SK-N-DZ (cell line): ENCODE measurements around the gene CYP46A1.
"Not testable (repeated sequence)": the region's sequence is repeated elsewhere in the genome, so short reads cannot be mapped to it uniquely, and the experiment has no call there.

Source experiments
- DNase-seq: peaks from one replicate; pipeline ENCODE4 v3.0.0-alpha.2; 2015; ENCODE audit warnings: low spot score

The CYP46A1 gene

GRCh38 chr14:99656171-99656570 lies 27.9 kb upstream of the CYP46A1 start:
- DNase-seq, result no peak

DNA sequence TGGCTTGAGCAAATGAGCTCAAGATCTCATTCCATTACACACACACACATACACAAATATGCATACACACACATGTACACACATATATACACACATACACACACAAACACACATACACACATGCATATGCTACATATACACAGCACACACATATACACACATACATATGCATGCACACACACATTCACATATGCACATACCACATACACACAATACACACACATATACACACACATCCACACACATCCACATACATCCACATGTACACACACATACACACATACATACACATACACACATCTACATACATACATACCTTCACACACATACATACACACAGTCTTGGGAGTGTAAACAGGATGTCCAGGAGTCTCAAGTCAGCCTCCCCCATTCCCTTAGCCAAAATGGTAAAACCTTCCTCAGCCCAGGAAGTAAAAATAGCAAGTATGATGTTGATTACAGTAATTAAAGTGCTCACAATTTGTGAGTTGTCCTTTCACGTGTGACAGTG lies 26.4 kb upstream of the CYP46A1 start:
- no peak for DNase-seq

GRCh38 chr14:99658218-99658845 lies 25.8 kb upstream of the CYP46A1 start:
- no peak for DNase-seq

GRCh38 chr14:99659333-99659741 lies 24.8 kb upstream of the CYP46A1 start:
- no peak for DNase-seq

GRCh38 chr14:99660006-99660566 lies 24.0 kb upstream of the CYP46A1 start:
- DNase-seq, result no peak

DNA sequence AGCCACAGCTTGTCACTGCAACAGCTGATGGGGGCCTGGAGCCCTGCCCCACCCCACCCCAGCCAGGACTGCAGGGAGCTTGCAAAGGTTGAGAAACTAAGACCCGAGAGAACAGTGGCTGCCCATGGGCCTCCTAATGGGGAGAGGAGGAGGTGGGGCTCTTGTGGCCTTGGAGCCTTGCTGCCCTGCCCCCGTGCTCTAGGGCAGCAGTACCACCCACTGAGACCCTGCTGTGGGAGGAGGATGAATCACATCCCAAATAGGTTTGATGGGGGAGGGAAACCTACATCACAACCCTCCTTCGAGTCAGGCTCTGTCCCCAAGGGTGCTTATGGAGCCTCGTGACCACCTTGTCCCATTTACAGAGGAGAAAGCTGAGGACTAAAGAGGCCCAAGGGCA lies 23.3 kb upstream of the CYP46A1 start:
- no peak for DNase-seq

DNA sequence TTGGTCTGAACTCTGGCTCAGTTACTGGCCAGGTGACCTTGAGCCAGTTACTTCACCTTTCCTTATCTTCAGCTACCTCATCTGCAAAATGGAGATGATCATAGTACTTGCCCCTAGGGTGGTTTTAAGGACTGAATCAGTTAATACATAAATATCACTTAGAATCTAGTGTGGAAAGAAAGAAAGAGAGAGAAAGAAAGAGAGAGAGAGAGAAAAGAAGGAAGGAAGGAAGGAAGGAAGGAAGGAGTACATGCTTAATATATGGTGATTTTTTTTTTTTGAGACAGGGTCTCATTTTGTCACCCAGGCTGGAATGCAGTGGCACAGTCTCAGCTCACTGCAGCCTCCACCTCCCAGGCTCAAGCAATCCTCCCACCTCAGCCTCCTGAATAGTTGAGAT lies 22.9 kb upstream of the CYP46A1 start:
- DNase-seq, result not testable (repeated sequence)

DNA sequence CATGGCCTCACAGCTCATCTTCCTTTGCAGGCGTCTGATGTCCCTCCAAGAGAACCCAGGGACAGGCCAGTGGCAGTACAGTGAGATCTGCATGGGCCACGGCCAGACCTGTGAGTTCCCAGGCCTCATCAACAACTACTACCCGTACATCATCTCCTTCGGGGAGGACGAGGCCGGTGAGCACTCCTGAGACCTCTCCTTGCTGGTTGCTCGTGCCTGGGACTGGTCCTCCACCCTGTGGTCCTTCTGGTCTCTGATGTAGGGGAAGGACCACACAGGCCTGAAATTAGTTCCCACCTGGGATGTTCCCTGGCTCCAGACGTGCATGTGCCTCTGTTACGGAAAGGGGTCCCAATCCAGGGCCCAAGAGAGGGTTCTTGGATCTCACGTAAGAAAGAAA lies 21.3 kb upstream of the CYP46A1 start:
- DNase-seq, result no peak

DNA sequence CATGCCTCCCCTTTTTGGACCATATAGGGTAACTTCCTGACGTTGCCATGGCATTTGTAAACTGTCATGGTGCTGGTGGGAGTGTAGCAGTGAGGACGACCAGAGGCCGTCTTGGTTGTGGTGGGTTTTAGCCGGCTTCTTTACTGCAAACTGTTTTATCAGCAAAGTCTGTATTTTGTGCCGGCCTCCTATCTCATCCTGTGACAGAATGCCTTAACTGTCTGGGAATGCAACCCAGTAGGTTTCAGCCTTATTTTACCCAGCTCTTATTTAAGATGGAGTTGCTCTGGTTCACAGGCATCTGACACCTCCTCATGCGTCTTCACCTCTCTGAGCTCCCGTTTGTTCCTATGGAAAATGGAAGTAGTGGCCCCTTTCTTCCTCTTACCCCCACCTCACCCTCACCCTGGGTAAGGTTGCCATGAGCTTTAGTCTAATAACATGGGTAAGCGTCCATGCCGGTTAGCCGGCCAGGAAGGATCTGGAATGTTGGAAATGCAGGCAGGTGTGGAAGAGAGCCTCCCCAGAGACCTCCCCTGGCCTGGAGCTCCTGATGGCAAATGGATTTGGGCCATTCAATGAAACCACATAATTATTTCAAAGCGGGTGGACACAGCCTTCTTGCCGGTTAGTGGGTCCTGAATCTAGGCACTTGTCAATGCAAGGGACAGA lies 20.6 kb upstream of the CYP46A1 start:
- no peak for DNase-seq

GRCh38 chr14:99664058-99664936 lies 19.8 kb upstream of the CYP46A1 start:
- peak; percentile 42 for DNase-seq

DNA sequence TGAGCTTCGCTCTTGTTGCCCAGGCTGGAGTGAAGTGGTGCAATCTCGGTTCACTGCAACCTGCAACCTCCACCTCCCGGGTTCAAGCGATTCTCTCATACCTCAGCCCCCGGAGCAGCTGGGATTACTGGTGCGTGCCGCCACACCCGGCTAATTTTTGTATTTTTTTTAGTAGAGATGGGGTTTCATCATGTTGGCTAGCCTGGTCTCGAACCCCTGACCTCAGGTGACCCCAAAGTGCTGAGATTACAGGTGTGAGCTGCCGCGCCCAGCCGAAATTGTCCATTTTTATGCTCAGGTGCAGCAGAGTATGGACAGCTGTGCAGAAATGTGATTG lies 19.2 kb upstream of the CYP46A1 start:
- DNase-seq, result no peak

- no peak for DNase-seq
Observed at GRCh38 chr14:99666533-99666932, 17.6 kb upstream of the CYP46A1 start.

GRCh38 chr14:99667045-99667444 lies 17.1 kb upstream of the CYP46A1 start:
- DNase-seq, result no peak

GRCh38 chr14:99667821-99668220 lies 16.3 kb upstream of the CYP46A1 start:
- DNase-seq, result no peak

DNA sequence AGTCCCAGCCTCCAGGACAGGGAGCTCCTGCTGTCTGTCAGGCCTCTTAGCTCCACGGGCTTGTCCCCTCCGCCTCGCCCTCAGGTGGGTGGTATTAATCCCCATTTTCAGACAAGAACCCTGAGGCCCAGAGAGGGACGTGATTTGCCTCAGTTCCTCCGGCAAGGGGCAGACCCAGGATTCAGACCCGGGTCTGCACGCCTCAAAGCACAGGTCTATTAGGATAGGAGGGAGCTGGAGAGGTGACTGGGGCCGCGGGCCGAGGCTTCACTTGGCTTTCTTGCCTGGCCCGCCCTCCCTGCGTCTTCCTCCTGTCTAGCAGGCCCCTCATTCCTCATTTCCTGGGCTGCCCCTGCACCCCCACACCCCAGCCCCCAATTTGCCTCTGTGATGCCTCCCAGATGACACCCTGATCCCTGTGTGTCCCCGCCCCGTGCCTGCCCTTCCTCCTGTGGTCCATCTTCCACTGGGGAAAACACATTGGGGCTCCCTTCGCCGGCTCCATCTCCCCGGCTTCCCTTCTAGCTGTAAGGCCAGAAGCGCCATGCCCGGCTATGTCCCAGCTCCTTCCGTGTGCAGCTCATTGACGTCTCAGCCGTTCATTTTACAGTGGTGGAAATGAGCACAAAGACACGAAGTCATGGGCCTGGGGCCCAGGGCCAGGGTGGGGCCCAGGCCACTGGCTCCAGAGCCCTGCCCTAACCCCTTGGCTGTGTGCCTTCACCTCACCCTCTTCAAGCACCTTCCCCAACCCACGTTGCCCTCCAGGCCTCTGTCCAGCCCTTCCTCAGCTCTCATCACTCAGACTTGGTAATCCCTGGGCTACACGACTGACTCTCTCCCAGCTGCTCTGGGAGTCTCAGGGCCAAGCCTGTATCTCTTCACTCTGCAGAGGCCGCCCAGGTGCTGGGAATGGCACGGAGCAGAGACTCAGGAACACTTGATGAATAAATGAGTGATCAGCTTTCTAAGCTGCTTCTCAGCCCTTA lies 15.5 kb upstream of the CYP46A1 start:
- DNase-seq, result no peak

GRCh38 chr14:99670361-99671234 lies 13.5 kb upstream of the CYP46A1 start:
- DNase-seq, result no peak

DNA sequence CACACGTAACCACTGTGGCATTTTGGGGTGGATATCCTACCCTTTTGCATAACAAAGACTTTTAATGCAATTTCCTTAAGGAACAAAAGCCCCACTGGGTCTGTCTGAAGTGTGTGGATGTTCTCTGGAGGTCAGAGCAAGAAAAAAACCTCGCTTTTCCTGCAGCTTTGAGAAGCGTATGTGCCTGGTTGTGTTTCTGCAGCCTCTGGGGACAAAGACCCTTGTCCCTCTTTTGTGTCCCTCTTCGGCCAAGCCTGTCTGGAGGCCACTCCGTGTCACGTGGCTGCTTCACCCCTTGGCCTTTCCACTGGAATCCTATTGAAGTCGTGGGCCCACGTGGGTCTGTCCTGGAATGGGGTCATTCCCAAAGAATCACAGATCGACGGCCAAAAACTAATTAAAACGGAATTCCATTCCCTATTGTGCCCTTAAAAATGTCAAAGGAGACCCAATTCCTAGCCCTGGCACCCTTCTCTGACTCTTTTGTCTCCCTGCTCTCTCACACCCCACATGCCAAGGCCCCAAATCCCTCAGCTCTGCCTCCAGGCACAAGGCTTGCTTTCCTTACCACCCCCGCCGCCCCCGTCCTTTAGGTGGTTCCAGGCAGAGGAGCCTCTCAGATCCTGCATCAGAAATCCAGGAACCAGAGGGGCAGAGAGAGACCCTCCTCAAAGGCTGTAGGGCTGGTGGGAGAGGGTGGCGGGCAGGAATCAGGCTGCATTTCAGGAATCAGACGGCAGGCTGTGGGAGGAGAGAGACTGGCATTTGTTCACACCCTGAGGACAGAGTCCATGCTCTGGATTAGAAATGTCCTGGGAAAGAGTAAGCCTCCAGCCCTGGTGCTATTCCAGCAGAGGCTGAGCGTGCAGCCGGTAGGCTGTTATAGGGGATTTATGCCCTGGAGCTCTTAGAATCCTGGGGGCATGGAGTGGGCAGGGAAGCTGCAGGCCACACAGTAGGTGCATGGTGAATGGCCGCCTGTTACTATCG lies 12.6 kb upstream of the CYP46A1 start:
- no peak for DNase-seq

GRCh38 chr14:99672506-99673304 lies 11.4 kb upstream of the CYP46A1 start:
- DNase-seq, result no peak
